H1 (cell line): Measurements from ENCODE around the gene COX19. TPM values are rescaled to one million over a fixed set of nuclear protein-coding genes. Genes with fewer than 3 reads are reported as not detected.
A peak's percentile ranks its signal among the peaks of the same experiment; 100 is the strongest.

Source experiments
- CTCF ChIA-PET: fragments of 300-600 bp; sonication (Branson Sonifier 250); formaldehyde crosslinking; loops from one replicate; lab custom pipeline; 2021; ENCODE audit not compliant: partially characterized antibody; lab: Charles Lee
- POLR2A ChIA-PET: fragments of 300-600 bp; sonication (Branson Sonifier 250); formaldehyde crosslinking; loops from one replicate; lab custom pipeline; 2021; ENCODE audit warnings: inconsistent platforms; ENCODE audit not compliant: partially characterized antibody; lab: Charles Lee
- DNase-seq, 2 experiments: peaks; one replicate each; pipeline versions ENCODE4 v3.0.0 to v3.0.0-alpha.2; 2010 to 2022; ENCODE audit warnings: low spot score in 2 of 2, low read depth in 1 of 2, mixed read lengths in 1 of 2
- FAIRE-seq: peaks from 2 replicates; lab custom pipeline; 2011; peaks lifted over from hg19 to GRCh38; lab: Jason Lieb, UNC
- H2AFZ ChIP-seq: 2 replicates; pipeline ENCODE4 v1.8.1; 2012; ENCODE audit warnings: low read length, inconsistent platforms
- H2AK5ac ChIP-seq: 2 replicates; pipeline ENCODE4 v1.6.1; 2013; ENCODE audit warnings: low read depth, low read length
- H2BK120ac ChIP-seq: replicated peaks from 2 replicates; pipeline ENCODE3; 2013; ENCODE audit warnings: low read depth, low read length, inconsistent platforms
- H2BK12ac ChIP-seq: 2 replicates; pipeline ENCODE4 v1.6.1; 2013; ENCODE audit warnings: low read depth, low read length
- H2BK15ac ChIP-seq: 2 replicates; pipeline ENCODE4 v1.6.1; 2013; ENCODE audit warnings: low read length
- H2BK20ac ChIP-seq: 2 replicates; pipeline ENCODE4 v1.6.1; 2013; ENCODE audit warnings: low read length
- H2BK5ac ChIP-seq: 2 replicates; pipeline ENCODE4 v1.6.1; 2013; ENCODE audit warnings: low read depth, low read length
- H3K14ac ChIP-seq: 2 replicates; pipeline ENCODE4 v1.6.1; 2013; ENCODE audit warnings: inconsistent platforms; ENCODE audit not compliant: insufficient read length
- H3K18ac ChIP-seq: 2 replicates; pipeline ENCODE4 v1.6.1; 2013; ENCODE audit warnings: low read length; ENCODE audit errors: extremely low read depth
- H3K23ac ChIP-seq: 2 replicates; pipeline ENCODE4 v1.6.1; 2013; ENCODE audit warnings: inconsistent platforms; ENCODE audit not compliant: insufficient read length
- H3K23me2 ChIP-seq: 2 replicates; pipeline ENCODE4 v1.6.1; 2013; ENCODE audit warnings: low read depth, low read length
- H3K27ac ChIP-seq: 2 replicates; pipeline ENCODE4 v1.6.1; 2011; ENCODE audit warnings: low read depth, low read length, inconsistent platforms
- H3K27me3 ChIP-seq, 4 experiments: replicated peaks in 1 of 4; 1 replicate in 1 of 4; 2 replicates in 3 of 4; pipeline versions ENCODE4 v1.6.1 to v1.8.1; 2011 to 2013; ENCODE audit warnings: low read length in 3 of 4, mild to moderate bottlenecking in 3 of 4, inconsistent platforms in 2 of 4, mixed read lengths in 2 of 4, moderate library complexity in 1 of 4; ENCODE audit not compliant: control insufficient read depth in 3 of 4, insufficient read depth in 3 of 4; ENCODE audit errors: extremely low read depth in 1 of 4
- H3K36me3 ChIP-seq, 4 experiments: 2 replicates each; pipeline versions ENCODE4 v1.6.1 to v1.8.1; 2011 to 2013; ENCODE audit warnings: mild to moderate bottlenecking in 4 of 4, low read length in 3 of 4, moderate library complexity in 2 of 4, control low read depth in 1 of 4, inconsistent platforms in 1 of 4; ENCODE audit not compliant: insufficient read depth in 4 of 4, control insufficient read depth in 2 of 4
- H3K4ac ChIP-seq: replicated peaks from 2 replicates; pipeline ENCODE3; 2013; ENCODE audit warnings: low read length, low read depth, mixed read lengths, inconsistent platforms; ENCODE audit not compliant: insufficient read length
- H3K4me1 ChIP-seq, 4 experiments: replicated peaks in 1 of 4; 1 replicate in 1 of 4; 2 replicates in 3 of 4; pipeline versions ENCODE4 v1.6.1 to v1.8.1; 2011 to 2013; ENCODE audit warnings: low read length in 3 of 4, inconsistent platforms in 2 of 4, mixed read lengths in 1 of 4; ENCODE audit not compliant: insufficient read depth in 4 of 4, control insufficient read depth in 3 of 4
- H3K4me2 ChIP-seq, 2 experiments: 2 replicates each; pipeline versions ENCODE4 v1.6.1 to v1.8.1; 2011 to 2013; ENCODE audit warnings: low read depth in 2 of 2, low read length in 2 of 2, control low read depth in 1 of 2, inconsistent platforms in 1 of 2, mild to moderate bottlenecking in 1 of 2; ENCODE audit not compliant: insufficient read depth in 1 of 2
- H3K4me3 ChIP-seq, 4 experiments: fragments of 200-600, 300-600 bp in 1 of 4; sonication (generic), shearing (Covaris generic), sonication (Bioruptor Twin) in 1 of 4; 2 replicates each; pipeline versions ENCODE4 v1.5.1 to v1.8.1; 2011 to 2016; ENCODE audit warnings: low read length in 4 of 4, low read depth in 3 of 4, control low read depth in 2 of 4, inconsistent platforms in 2 of 4, mild to moderate bottlenecking in 2 of 4, mixed read lengths in 1 of 4, moderate library complexity in 1 of 4; ENCODE audit not compliant: insufficient read depth in 2 of 4; ENCODE audit errors: extremely low read depth in 1 of 4
- H3K56ac ChIP-seq: replicated peaks from 2 replicates; pipeline ENCODE3; 2013; ENCODE audit warnings: low read depth, mild to moderate bottlenecking, mixed read lengths, low read length, inconsistent platforms; ENCODE audit not compliant: insufficient read length
- H3K79me1 ChIP-seq: 2 replicates; pipeline ENCODE4 v1.6.1; 2013; ENCODE audit warnings: low read depth, low read length, control low read depth
- H3K79me2 ChIP-seq, 2 experiments: 2 replicates each; pipeline versions ENCODE4 v1.6.1 to v1.8.1; 2012 to 2013; ENCODE audit warnings: low read length in 2 of 2, mild to moderate bottlenecking in 2 of 2, inconsistent platforms in 1 of 2; ENCODE audit not compliant: insufficient read depth in 2 of 2, control insufficient read depth in 1 of 2
- H3K9ac ChIP-seq, 4 experiments: replicated peaks in 1 of 4; 1 replicate in 1 of 4; 2 replicates in 3 of 4; pipeline versions ENCODE4 v1.6.1 to v1.8.1; 2011 to 2013; ENCODE audit warnings: low read depth in 3 of 4, low read length in 3 of 4, control low read depth in 2 of 4, mild to moderate bottlenecking in 2 of 4, moderate library complexity in 2 of 4, inconsistent platforms in 1 of 4; ENCODE audit errors: extremely low read depth in 1 of 4
- H3K9me3 ChIP-seq, 2 experiments: 2 replicates each; pipeline versions ENCODE4 v1.6.1 to v1.8.1; 2012 to 2013; ENCODE audit warnings: mild to moderate bottlenecking in 2 of 2, moderate library complexity in 2 of 2, control low read depth in 1 of 2, inconsistent platforms in 1 of 2, low read depth in 1 of 2, low read length in 1 of 2, mixed read lengths in 1 of 2; ENCODE audit not compliant: insufficient read depth in 2 of 2
- H4K20me1 ChIP-seq, 2 experiments: replicated peaks in 1 of 2; 2 replicates each; pipeline versions ENCODE3 to v1.8.1; 2011 to 2013; ENCODE audit warnings: inconsistent platforms in 2 of 2, low read length in 2 of 2, mild to moderate bottlenecking in 1 of 2; ENCODE audit not compliant: insufficient read depth in 2 of 2, control insufficient read depth in 1 of 2
- H4K5ac ChIP-seq: 2 replicates; pipeline ENCODE4 v1.6.1; 2013; ENCODE audit warnings: low read length, low read depth, mixed read lengths, inconsistent platforms; ENCODE audit not compliant: insufficient read length
- H4K8ac ChIP-seq: 2 replicates; pipeline ENCODE4 v1.8.0; 2013; ENCODE audit warnings: mild to moderate bottlenecking, moderate library complexity, low read length, inconsistent platforms; ENCODE audit not compliant: insufficient read depth; ENCODE audit errors: extremely low read depth
- H4K91ac ChIP-seq: replicated peaks from 2 replicates; pipeline ENCODE3; 2013; ENCODE audit warnings: low read length, mixed read lengths, inconsistent platforms; ENCODE audit not compliant: insufficient read length
- ASH2L ChIP-seq: fragments of 200-600, 300-600 bp; sonication (generic); IDR thresholded peaks from one replicate; pipeline ENCODE4 v1.7.1; 2017; ENCODE audit warnings: low read length
- HDAC2 ChIP-seq, 2 experiments: fragments of 300-600 bp in 1 of 2; sonication (generic) in 1 of 2; IDR thresholded peaks; 2 replicates each; pipeline ENCODE4 v1.6.1; 2011 to 2012; ENCODE audit warnings: low read depth in 2 of 2, low read length in 2 of 2, mild to moderate bottlenecking in 2 of 2, moderate library complexity in 2 of 2, borderline replicate concordance in 1 of 2, inconsistent platforms in 1 of 2
- RAD21 ChIP-seq, 2 experiments: IDR thresholded peaks in 1 of 2; conservative IDR thresholded peaks in 1 of 2; 2 replicates each; pipeline ENCODE4 v1.6.1; 2011; ENCODE audit warnings: low read depth in 2 of 2, low read length in 2 of 2, improper control_type of control experiment in 1 of 2, inconsistent platforms in 1 of 2, mild to moderate bottlenecking in 1 of 2, moderate library complexity in 1 of 2
- SRF ChIP-seq: IDR thresholded peaks from 2 replicates; pipeline ENCODE4 v1.6.1; 2011; ENCODE audit warnings: mild to moderate bottlenecking, low read depth, low read length, moderate library complexity
- TAF7 ChIP-seq: optimal IDR thresholded peaks from 2 replicates; pipeline ENCODE3; 2011; ENCODE audit warnings: low read depth, mild to moderate bottlenecking, inconsistent platforms, low read length, moderate library complexity, borderline replicate concordance
- YY1 ChIP-seq: IDR thresholded peaks from 2 replicates; pipeline ENCODE4 v1.6.1; 2011; ENCODE audit warnings: low read depth, mild to moderate bottlenecking, low read length
- WGBS, 2 experiments: shearing (Covaris generic) in 1 of 2; methylation state at CpG; one replicate each; pipeline versions ENCODE4 v1.1.6 to v1.1.7; 2013 to 2015; ENCODE audit warnings: low lambda C conversion rate in 2 of 2, mixed read lengths in 2 of 2, inconsistent platforms in 1 of 2, low coverage in 1 of 2, missing lambda C conversion rate in 1 of 2; ENCODE audit not compliant: insufficient replicate concordance in 2 of 2, insufficient coverage in 1 of 2, insufficient read length in 1 of 2; ENCODE audit errors: extremely low coverage in 1 of 2, missing lambda C conversion rate in 1 of 2; 5-methylcytosine and 5-hydroxymethylcytosine counted together
- polyA plus RNA-seq, 7 experiments: library from polyadenylated mRNA; depleted of rRNA in 3 of 7; stranded (reverse) in 5 of 7; unstranded in 2 of 7; fragments of >200 nt in 5 of 7; fragments of 200-250 nt in 2 of 7; gene quantifications; 1 replicate in 5 of 7; 2 replicates in 1 of 7; 4 replicates in 1 of 7; pipeline versions ENCODE4 v1.2.1 to v1.2.3, GENCODE V29; 2011 to 2013; ENCODE audit warnings: missing spikeins in 2 of 7, mixed read lengths in 2 of 7
- total RNA-seq: library from RNA; stranded (reverse); fragmentation: NEBNext Ultra II Directional; extraction: Animal tissue kit (Norgen Biotek cat#: 25700); gene quantifications from 2 replicates; pipeline ENCODE4 v1.2.1, GENCODE V29; 2021
- TF ChIP-seq, protein P1 (sequence below): IDR thresholded peaks from 2 replicates; pipeline ENCODE4 v1.6.1; 2011; ENCODE audit warnings: low read length, improper control_type of control experiment
- TF ChIP-seq, protein P2 (sequence below): IDR thresholded peaks from 2 replicates; pipeline ENCODE4 v1.6.1; 2012; ENCODE audit warnings: low read length, inconsistent platforms

The COX19 gene
- total and polyA plus RNA-seq, 2 of the 8 experiments (the other 6 are each of a cell fraction or from before 2014, with no cell fraction given): 3.9 to 7.9 TPM

DNA sequence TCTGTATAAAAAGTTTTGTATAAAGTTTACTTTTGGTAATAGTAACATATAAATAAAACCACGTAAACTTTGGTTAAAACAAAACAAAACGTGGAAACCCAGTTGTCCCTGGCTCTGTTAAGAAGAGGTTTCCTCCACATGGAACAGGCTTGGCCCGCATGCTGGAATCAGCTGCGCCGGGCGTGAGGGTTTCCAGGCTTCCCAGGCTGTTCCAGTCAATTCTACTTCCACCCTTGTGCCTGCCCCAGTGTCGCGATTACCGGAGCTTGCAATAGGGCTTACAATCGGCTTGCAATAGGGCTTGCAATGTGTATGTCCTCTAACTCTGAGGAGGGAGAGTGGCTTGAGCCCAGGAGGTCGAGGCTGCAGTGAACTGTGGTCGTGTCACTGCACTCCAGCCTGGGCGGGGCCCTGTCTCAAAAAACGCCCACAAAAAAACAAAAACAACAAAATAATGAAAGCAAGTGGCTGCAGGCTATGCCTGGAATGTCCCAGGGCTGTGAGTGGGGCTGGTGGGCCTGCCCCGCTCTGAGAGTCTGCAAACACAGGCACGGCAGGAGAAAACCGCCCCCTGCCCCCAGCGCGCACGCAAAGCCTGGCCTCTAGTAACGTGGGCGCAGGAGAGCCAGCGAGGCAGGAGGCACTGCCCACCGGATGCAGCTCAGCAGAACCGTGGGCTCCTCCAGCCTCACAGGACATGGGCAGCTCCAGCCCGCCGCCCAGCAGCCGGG lies 24.0 kb upstream of the COX19 start:
- CTCF ChIA-PET: interaction anchor here (1.1 to 10.0 kb wide), 3 partner anchors 52 to 67 kb away, joined by 4 to 143 read pairs (median 4); no protein-coding TSS in a partner anchor
- Histone ChIP-seq H3K27me3 (no peaks in the 10 kb centered on the region), H3K79me1 (no peaks in the 10 kb centered on the region), H4K5ac (no peak overlapping the region), H3K4me2 (no peak overlapping the region), H2BK12ac (no peak overlapping the region), H4K91ac (no peak overlapping the region), H3K9me3 (no peaks in the 10 kb centered on the region), H2BK15ac (no peak overlapping the region), H3K36me3 (no peaks in the 10 kb centered on the region), H3K56ac (no peak overlapping the region), H2AK5ac (peak overlapping the region; percentile 56; the same call in 1 of the 2 replicates), H3K23me2 (no peaks in the 10 kb centered on the region), H2AFZ (no peak overlapping the region), H4K8ac (peak overlapping the region; percentile 51; the same call in 1 of the 2 replicates), H3K27ac (no peak overlapping the region), H3K79me2 (no peaks in the 10 kb centered on the region), H4K20me1 (peaks cover 0 to 2% of the 10 kb centered on the region in 2 experiments), H3K4me1 (peaks cover 0 to 3% (median 2%) of the 10 kb centered on the region in 4 experiments; a peak in 4 of 7 replicates), H3K18ac (no peak overlapping the region), H3K9ac (no peak overlapping the region), H2BK20ac (no peak overlapping the region), H3K4ac (no peak overlapping the region), H2BK120ac (no peak overlapping the region), H3K23ac (no peak overlapping the region), H3K4me3 (no peak overlapping the region), H3K14ac (no peak overlapping the region), H2BK5ac (no peak overlapping the region)
- POLR2A ChIA-PET: interaction anchor here (1.0 to 1.2 kb wide), 2 partner anchors 54 to 66 kb away, joined by 3 read pairs; no protein-coding TSS in a partner anchor
- 85% methylated on average over 28 of the region's 28 CpGs; no CpG with 5 or more reads in 1 of the 2 experiments for WGBS, 2 experiments
- no peak for DNase-seq
- FAIRE-seq: no peak
- no peak for TF ChIP-seq SRF
- no peak for TF ChIP-seq TAF7
- TF ChIP-seq, protein P1, sequence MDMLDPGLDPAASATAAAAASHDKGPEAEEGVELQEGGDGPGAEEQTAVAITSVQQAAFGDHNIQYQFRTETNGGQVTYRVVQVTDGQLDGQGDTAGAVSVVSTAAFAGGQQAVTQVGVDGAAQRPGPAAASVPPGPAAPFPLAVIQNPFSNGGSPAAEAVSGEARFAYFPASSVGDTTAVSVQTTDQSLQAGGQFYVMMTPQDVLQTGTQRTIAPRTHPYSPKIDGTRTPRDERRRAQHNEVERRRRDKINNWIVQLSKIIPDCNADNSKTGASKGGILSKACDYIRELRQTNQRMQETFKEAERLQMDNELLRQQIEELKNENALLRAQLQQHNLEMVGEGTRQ: no peak
- TF ChIP-seq, protein P2, sequence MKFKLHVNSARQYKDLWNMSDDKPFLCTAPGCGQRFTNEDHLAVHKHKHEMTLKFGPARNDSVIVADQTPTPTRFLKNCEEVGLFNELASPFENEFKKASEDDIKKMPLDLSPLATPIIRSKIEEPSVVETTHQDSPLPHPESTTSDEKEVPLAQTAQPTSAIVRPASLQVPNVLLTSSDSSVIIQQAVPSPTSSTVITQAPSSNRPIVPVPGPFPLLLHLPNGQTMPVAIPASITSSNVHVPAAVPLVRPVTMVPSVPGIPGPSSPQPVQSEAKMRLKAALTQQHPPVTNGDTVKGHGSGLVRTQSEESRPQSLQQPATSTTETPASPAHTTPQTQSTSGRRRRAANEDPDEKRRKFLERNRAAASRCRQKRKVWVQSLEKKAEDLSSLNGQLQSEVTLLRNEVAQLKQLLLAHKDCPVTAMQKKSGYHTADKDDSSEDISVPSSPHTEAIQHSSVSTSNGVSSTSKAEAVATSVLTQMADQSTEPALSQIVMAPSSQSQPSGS: no peak
- no peak for TF ChIP-seq ASH2L
- TF ChIP-seq RAD21 (IDR thresholded peaks at IDR 0.05 in 1 of 2, conservative IDR thresholded peaks at IDR 0.05 in 1 of 2; ENCODE audit: low read depth in 2 of 2, low read length in 2 of 2): no peak
- no peak for TF ChIP-seq YY1
- TF ChIP-seq HDAC2 (IDR thresholded peaks at IDR 0.05; ENCODE audit: borderline replicate concordance in 1 of 2, low read depth in 2 of 2, low read length in 2 of 2): no peak
